Activated T-cell treated with anti-CD3 and anti-CD28 coated beads, Interleukin-2, amount 50 U/mL, for 1 hour (primary cell): ENCODE measurements around the gene PCGF1.
"Not testable (repeated sequence)": the region's sequence is repeated elsewhere in the genome, so short reads cannot be mapped to it uniquely, and the experiment has no call there.

Source experiments
- DNase-seq: peaks from one replicate; pipeline ENCODE4 v3.0.0-alpha.2; 2020

PCGF1 gene

GRCh38 chr2:74471332-74472065 is 36.0 kb downstream of the PCGF1 start:
- DNase-seq, result no peak

GRCh38 chr2:74470742-74471141 is 36.8 kb downstream of the PCGF1 start:
- DNase-seq, result not testable (repeated sequence)

DNA sequence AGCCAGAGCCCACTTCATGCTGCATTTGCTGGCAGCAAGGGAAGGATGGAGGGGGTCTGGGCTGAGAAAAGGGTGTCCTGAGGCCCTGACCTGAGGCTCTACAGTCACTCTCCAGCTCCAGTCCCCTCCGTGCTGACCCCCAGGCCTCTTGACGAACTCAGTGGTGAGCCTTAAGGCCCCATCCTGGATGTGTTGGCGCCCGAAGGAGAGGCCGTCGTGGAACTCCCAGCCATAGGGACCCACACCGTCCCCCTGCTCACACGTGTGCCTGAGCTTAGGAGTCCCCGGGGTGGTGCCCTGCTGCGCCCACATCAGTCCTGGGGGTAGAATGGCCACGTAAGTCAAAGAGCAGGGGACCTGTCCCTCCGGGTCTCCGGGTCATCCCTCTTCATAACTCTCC is 43.1 kb downstream of the PCGF1 start:
- DNase-seq, result no peak

- no peak for DNase-seq
Measured at GRCh38 chr2:74462786-74463105, 44.7 kb downstream of the PCGF1 start.

- no peak for DNase-seq
Measured at GRCh38 chr2:74462054-74462785, 45.3 kb downstream of the PCGF1 start.

DNA sequence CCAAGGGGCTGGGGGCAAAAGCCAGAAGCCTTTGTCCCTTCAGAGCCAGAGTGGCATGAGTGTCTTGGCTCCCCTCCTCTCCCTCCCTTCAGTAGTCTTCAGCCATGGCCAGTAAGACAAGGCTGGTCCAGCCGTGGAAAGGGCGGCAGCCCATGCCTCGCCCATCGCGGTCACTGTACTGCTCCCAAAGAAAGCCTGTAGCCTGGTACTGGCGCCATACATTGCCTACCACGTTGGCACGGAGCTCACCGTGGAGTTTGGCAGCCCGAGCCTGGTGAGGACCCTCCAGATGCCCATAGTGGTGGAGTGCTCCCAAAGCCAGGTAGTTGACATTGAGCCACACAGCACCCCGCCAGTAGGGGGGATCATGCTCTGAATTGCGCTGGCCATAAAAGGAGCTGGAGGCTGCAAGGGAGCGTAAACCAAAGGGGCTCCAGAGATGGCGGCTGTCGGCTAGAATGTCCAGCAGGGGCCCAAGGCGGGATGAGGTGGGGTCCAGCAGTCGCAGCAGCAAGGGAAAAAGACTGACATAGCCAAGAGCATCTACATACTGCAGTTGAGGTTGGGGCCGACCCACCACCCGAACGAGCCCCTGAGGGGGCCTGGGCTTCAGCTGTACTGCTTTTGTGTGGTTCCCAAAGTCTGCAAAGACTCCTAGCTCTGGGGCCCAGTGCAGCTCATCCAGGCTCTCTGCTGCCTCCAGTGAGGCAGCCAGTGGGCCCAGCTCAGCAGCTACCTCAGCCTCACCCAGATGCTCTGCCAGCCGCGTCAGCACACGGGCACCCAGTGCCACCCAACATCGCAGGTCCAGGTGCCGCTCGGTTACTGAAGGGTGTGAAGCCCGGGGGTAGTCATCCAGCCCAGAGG is 46.1 kb downstream of the PCGF1 start:
- DNase-seq, result no peak

- DNase-seq, result not testable (repeated sequence)
Measured at GRCh38 chr2:74460187-74460586, 47.3 kb downstream of the PCGF1 start.

DNA sequence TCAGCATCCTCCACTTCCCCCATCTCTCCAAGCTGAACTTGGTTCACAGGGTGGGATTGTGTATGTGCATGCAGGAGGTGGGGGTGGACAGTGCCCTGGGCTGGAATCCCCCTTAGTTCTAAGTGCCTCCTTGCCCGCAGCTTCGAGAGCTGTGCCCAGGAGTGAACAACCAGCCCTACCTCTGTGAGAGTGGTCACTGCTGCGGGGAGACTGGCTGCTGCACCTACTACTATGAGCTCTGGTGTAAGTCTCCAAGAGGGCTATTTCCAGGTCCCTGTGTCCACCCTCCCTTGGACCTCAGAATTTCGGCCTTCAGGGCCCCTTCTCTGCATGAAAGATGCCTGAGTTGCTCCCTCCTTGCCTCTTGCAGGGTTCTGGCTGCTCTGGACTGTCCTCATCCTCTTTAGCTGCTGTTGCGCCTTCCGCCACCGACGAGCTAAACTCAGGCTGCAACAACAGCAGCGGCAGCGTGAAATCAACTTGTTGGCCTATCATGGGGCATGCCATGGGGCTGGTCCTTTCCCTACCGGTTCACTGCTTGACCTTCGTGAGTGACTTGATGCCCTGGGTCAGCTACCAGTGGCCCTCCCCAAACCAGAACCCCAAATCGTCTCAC is 47.9 kb downstream of the PCGF1 start:
- DNase-seq, result not testable (repeated sequence)

GRCh38 chr2:74458938-74459363 is 48.5 kb downstream of the PCGF1 start:
- DNase-seq, result no peak

DNA sequence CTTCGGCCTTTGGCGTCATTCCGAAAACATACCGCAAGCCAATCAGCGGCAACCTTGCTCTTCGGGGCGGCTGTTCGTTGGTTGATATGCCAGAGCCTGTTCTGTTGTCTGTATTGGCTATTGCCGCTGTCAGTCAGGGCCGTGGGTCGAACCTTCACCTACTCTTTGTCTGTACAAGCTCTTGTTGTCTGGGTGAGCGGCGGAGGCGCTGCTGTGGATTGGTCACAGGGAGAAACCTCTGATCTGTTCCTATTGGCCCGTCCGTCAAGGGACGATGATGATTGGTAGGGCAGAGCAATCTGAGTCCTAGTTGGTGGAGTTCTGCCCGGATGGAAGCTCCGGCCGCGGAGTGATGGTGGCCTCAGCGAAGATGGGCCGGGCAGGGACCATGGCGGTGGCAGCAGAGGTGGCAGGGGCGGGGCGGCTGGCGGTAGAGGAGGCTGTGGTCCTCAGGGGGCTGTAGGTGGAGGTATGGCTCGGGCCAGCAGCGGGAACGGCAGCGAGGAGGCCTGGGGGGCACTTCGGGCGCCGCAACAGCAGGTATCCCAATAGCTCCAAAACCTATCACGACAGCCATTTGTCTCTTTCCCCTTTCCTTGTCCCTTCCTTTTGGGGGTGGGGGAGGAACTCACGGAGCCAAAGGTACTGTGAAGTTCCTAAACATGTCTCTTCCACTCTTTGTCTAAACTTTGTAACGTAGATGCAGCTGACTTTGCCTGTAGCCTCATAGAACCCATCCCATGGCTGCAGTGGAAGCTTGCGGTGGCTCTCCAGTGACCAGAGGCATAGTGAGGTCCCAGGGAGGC is 49.2 kb downstream of the PCGF1 start, which contains the start of gene WBP1:
Gene WBP1, plus strand, starts transcription at position 307 of the 806 bp plus-strand sequence. Its CDS starts 165 bp downstream, at position 472.
- DNase-seq, result peak; percentile 95

DNA sequence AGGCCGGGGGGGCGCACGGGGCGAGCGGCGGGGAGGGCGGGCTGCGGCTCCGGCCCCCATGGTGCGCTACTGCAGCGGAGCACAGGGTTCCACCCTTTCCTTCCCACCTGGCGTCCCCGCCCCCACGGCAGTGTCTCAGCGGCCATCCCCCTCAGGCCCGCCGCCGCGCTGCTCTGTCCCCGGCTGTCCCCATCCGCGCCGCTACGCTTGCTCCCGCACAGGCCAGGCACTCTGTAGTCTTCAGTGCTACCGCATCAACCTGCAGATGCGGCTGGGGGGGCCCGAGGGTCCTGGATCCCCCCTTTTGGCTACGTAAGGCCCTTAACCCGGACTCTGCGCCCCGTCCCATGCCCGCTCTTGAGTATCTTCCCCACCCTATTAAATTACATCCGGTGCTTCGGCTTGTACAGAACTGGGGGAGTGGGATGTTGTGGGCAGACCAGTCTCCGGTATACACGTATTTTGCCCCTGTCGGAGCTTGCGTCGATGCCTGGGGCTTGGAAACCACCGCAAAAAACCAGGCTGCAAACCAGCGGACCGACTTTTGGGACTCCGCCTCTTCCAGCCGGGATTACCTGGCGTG is 49.9 kb downstream of the PCGF1 start:
- peak; percentile 87 for DNase-seq

DNA sequence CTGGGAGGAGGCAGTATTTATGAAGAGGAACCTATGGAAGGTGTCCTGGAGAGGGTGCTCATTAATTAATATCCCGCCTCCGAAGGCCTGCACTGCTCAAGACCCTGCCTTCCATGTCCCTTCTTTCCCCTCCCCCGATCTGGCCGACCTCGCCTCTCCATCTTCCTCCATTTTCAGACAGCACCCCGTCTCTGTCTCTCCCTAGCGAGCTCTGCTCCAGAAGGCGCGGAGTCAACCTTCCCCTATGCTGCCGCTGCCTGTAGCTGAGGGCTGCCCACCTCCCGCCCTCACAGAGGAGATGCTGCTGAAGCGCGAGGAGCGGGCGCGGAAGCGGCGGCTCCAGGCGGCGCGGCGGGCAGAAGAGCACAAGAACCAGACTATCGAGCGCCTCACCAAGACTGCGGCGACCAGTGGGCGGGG is 50.4 kb downstream of the PCGF1 start:
- no peak for DNase-seq
